GM13976 (cell line): ENCODE results near the gene ZNF764.
A peak's percentile ranks its signal among the peaks of the same experiment; 100 is the strongest.

Experiments used
- DNase-seq: peaks from one replicate; pipeline ENCODE4 v3.0.0; 2012; ENCODE audit warnings: low spot score
- in situ Hi-C: fragments of 300-500 bp; cut with MboI; formaldehyde crosslinking; loops from one replicate; pipeline ENCODE4 v1.12.0; 2022; ENCODE audit warnings: low sequenced_read_pairs, mixed read lengths, inconsistent platforms; ENCODE audit not compliant: unreplicated experiment
- TF ChIP-seq, protein P1 (sequence below): IDR thresholded peaks from 2 replicates; pipeline ENCODE4 v1.5.1; 2012; ENCODE audit warnings: borderline replicate concordance, mild to moderate bottlenecking; ENCODE audit not compliant: insufficient read depth; ENCODE audit errors: extremely low read depth, missing control alignments, control extremely low read depth

The ZNF764 gene

DNA sequence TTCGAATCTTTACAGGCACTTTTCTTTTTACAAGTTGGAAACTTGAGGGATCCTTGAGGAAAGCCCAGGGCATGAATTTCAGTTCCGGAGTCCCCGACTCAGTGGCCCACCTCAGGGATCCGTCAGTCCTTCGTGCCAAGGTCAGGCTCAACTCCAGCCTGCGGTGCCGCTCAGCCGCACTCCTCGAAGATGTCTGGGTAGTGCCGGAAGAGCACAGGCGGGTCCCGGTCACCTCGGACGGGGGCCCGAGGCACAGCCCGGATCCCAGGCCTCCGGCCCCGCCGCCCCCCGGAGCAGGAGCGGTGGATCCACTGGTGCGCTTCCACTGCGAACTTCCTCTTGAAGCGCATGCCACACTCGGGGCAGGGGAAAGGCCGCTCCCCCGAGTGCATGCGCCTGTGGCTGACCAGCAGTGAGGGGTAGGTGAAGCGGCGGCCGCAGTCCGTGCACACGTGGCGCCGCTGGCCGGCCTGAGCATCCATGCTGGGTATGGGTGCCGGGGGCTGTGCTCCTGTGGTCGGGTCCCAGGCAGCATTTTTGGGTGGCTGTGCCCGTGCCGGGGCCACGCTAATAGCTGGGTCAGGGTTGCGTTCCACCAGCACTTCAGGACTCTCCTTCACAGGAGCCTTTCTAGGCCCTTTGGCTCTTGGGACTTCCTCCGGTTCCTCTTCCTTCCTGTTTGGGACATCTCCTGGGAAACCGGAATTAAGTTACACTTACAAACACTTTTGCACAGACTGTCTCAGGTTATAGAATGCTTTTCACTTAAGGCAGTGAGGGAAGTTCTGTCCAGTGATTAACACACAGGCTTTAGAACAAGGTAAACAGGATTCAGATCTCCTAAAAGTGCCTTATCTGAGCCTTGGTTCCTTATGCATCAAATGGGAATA is 11.8 kb upstream of the ZNF764 start:
- in situ Hi-C loops, result no loop called here
- DNase-seq, result no peak
- TF ChIP-seq, protein P1, sequence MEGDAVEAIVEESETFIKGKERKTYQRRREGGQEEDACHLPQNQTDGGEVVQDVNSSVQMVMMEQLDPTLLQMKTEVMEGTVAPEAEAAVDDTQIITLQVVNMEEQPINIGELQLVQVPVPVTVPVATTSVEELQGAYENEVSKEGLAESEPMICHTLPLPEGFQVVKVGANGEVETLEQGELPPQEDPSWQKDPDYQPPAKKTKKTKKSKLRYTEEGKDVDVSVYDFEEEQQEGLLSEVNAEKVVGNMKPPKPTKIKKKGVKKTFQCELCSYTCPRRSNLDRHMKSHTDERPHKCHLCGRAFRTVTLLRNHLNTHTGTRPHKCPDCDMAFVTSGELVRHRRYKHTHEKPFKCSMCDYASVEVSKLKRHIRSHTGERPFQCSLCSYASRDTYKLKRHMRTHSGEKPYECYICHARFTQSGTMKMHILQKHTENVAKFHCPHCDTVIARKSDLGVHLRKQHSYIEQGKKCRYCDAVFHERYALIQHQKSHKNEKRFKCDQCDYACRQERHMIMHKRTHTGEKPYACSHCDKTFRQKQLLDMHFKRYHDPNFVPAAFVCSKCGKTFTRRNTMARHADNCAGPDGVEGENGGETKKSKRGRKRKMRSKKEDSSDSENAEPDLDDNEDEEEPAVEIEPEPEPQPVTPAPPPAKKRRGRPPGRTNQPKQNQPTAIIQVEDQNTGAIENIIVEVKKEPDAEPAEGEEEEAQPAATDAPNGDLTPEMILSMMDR, result no peak

DNA sequence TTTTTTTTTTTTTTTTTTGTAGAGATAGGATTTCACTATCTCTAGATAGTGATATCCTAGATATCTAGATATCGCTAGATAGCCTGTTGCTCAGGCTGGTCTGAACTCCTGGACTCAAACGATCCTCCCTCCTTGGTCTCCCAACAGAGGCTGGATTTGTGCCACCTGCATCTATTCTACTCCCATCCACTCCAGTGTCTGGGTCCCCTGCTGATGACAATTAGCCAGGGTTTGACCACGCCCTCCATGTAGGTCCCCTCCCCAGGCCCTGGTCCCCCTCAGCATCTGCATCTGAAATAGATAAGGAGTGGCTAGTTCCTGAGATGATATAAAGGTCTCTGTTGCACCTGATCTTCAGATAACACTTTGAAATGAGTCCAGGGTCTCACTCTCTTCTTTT is 11.1 kb upstream of the ZNF764 start:
- in situ Hi-C loops, result no loop called here
- DNase-seq, result no peak
- TF ChIP-seq, protein P1, result no peak

DNA sequence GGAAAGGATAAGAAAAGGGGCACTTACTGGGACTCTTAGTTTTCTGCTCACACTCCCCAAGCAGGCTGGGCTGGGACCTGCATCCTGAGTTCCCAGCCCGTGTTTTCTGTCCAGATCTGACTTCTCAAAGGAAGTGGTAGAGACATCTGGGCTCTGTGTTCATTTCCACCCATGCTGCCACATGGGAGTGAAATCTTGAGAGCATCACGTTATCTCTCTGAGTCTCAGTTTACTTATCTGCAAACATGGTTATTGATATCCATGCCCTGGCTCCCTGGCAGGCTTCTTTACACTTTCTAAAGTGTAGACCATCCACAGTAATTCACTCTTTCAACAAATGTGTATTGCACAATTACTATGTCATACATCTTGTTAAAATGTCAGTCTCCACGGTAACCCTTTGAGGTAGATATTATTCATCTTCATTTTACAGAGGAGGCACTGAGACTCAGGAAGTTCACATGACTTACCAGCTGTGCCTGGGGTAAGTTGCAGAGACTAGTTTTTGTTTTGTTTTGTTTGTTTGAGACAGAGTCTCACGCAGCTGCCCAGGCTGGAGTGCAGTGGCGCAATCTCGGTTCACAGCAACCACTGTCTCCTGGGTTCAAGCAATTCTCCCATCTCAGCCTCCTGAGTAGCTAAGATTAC is 9.9 kb upstream of the ZNF764 start:
- TF ChIP-seq, protein P1, result no peak
- in situ Hi-C loops, result no loop called here
- DNase-seq, result peak; percentile 60

DNA sequence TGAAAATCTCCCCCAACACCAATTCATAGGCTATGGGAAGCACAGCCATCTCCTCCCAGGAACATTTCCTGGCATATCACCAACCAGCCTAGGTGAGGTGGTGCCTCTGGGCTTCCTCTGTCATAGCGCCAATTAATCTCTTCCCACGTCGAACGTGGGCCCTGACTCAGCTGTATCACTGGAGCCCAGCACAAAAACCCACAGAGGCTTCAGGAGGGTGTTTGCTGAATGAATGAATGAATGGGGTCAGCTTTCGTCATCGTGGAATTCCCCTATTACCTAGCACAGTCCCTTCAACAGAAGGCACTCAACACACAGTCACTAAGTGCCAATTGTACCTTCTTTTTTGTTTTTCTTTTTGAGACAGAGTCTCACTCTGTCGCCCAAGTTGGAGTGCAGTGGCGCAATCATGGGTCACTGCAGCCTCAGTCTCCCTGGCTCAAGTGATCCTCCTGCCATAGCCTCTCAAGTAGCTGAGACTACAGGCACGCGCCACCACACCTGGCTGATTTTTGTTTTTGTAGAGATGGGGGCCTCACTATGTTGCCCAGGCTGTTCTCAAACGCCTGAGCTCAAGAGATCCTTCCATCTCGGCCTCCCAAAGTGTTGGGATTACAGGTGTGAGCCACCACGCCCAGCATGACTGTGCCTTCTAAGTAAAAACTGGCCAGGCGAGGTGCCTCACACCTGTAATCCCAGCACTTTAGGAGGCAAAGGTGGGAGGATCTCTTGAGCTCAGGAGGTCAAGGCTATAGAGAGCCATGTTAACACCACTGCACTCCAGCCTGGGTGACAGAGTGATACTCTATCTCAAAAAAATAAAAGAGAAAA is 9.2 kb upstream of the ZNF764 start:
- TF ChIP-seq, protein P1, result no peak
- no peak for DNase-seq
- in situ Hi-C loops, result no loop called here

DNA sequence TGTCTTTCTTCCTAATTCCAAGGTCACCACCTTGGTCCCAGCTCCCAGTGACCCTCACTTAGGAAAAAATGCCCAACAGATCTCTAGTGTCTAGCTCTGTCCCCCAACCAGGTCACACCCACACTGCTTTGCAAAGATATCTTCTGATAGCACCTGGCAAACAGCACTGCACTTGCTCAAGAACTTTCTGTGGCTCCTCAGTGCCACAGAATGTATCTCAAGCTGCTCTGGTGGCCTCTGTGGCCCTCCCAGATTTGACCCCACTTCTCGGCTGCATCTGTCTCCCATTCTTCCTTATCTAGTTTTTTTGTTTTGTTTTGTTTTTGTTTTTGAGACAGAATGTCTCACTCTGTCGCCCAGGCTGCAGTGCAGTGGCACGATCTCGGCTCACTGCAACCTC is 8.4 kb upstream of the ZNF764 start:
- TF ChIP-seq, protein P1, result no peak
- DNase-seq, result no peak
- in situ Hi-C loops, result no loop called here

DNA sequence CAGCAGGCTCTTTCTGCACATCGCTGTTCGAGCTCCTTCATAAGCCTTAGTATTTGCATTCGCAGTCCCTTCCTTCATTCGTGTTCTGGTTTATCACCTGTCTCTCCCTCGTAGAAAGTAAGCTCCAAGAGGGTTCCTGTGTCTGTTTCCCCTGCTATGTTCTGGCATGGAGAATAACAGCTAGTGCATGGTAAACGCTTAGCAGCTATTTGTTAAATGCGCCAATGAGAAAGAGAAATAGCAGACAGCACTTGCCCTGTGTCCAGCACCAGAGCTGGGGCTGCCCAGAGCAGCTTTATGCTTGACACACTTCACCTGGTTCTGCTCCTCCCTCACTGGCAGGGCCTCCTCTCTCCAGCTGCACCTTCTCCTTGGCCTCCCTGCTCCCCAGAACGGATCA is 7.8 kb upstream of the ZNF764 start:
- TF ChIP-seq, protein P1, result no peak
- no peak for DNase-seq
- in situ Hi-C loops, result no loop called here
